Neural progenitor cell (in vitro differentiated cells): ENCODE measurements around the gene PFKFB4. TPM values are rescaled to one million over a fixed set of nuclear protein-coding genes. Genes with fewer than 3 reads are reported as not detected.

ENCODE experiments used
- DNase-seq: peaks from one replicate; pipeline ENCODE4 v3.0.0-alpha.2; 2016; ENCODE audit warnings: low spot score
- H2AFZ ChIP-seq: fragments of 200-600 bp; sonication (generic); replicated peaks from 2 replicates; pipeline ENCODE4 v1.6.1; 2016; ENCODE audit warnings: antibody characterized with exemption
- H3F3A ChIP-seq: fragments of 200-600 bp; sonication (generic); 2 replicates; pipeline ENCODE4 v1.6.1; 2016; ENCODE audit warnings: antibody characterized with exemption, low read depth
- H3K27ac ChIP-seq: fragments of 200-600 bp; sonication (generic); 2 replicates; pipeline ENCODE4 v1.5.1; 2016; ENCODE audit warnings: mild to moderate bottlenecking
- H3K27me3 ChIP-seq: fragments of 200-600 bp; sonication (generic); 2 replicates; pipeline ENCODE4 v1.6.1; 2016; ENCODE audit warnings: mild to moderate bottlenecking, moderate library complexity
- H3K36me3 ChIP-seq: fragments of 200-600 bp; sonication (generic); 2 replicates; pipeline ENCODE4 v1.5.1; 2016
- H3K4me1 ChIP-seq: fragments of 200-600 bp; sonication (generic); 2 replicates; pipeline ENCODE4 v1.6.1; 2016; ENCODE audit warnings: mixed run types
- H3K4me2 ChIP-seq: fragments of 200-600 bp; sonication (generic); 2 replicates; pipeline ENCODE4 v1.6.1; 2016
- H3K4me3 ChIP-seq: fragments of 200-600 bp; sonication (generic); 2 replicates; pipeline ENCODE4 v1.5.1; 2016
- H3K79me2 ChIP-seq: fragments of 200-600 bp; sonication (generic); 2 replicates; pipeline ENCODE4 v1.6.1; 2016; ENCODE audit warnings: low read depth
- H3K9ac ChIP-seq: fragments of 200-600 bp; sonication (generic); 2 replicates; pipeline ENCODE4 v1.6.1; 2016
- H3K9me3 ChIP-seq: fragments of 200-600 bp; sonication (generic); 2 replicates; pipeline ENCODE4 v1.5.1; 2016; ENCODE audit warnings: low read depth
- H4K20me1 ChIP-seq: fragments of 200-600 bp; sonication (generic); 2 replicates; pipeline ENCODE4 v1.6.1; 2016; ENCODE audit warnings: low read depth
- H3K27ac Mint-ChIP-seq: 3 replicates; pipeline ENCODE4 v1.8.0; 2021; ENCODE audit warnings: mixed read lengths
- H3K27me3 Mint-ChIP-seq: 2 replicates; pipeline ENCODE4 v1.8.0; 2022; ENCODE audit warnings: low read depth, mild to moderate bottlenecking, inconsistent platforms, moderate library complexity, mixed read lengths; ENCODE audit not compliant: insufficient read depth
- H3K36me3 Mint-ChIP-seq: 3 replicates; pipeline ENCODE4 v1.8.0; 2021; ENCODE audit warnings: mixed read lengths
- H3K4me1 Mint-ChIP-seq: 3 replicates; pipeline ENCODE4 v1.8.0; 2021; ENCODE audit warnings: mixed read lengths
- H3K4me3 Mint-ChIP-seq: 3 replicates; pipeline ENCODE4 v1.8.0; 2021; ENCODE audit warnings: mild to moderate bottlenecking, moderate library complexity, mixed read lengths
- H3K9me3 Mint-ChIP-seq: 3 replicates; pipeline ENCODE4 v1.8.0; 2020; ENCODE audit warnings: mixed read lengths
- CTCF ChIP-seq: fragments of 200-600 bp; sonication (generic); IDR thresholded peaks from 2 replicates; pipeline ENCODE4 v1.5.1; 2017; ENCODE audit warnings: antibody characterized with exemption, mild to moderate bottlenecking
- EZH2 ChIP-seq: fragments of 200-600 bp; sonication (generic); IDR thresholded peaks from 2 replicates; pipeline ENCODE4 v1.6.1; 2017; ENCODE audit warnings: antibody characterized with exemption, mild to moderate bottlenecking, moderate library complexity
- EZH2phosphoT487 ChIP-seq: fragments of 200-600 bp; sonication (generic); IDR thresholded peaks from 2 replicates; pipeline ENCODE4 v1.6.1; 2017; ENCODE audit warnings: antibody characterized with exemption
- total RNA-seq: library from RNA; depleted of rRNA; stranded (reverse); fragments of >200 nt; gene quantifications from 2 replicates; pipeline ENCODE4 v1.2.3, GENCODE V29; 2015; ENCODE audit warnings: low replicate concordance

Gene PFKFB4
- total RNA-seq, 1 donor from 2014 or later = 59.5 TPM

DNA sequence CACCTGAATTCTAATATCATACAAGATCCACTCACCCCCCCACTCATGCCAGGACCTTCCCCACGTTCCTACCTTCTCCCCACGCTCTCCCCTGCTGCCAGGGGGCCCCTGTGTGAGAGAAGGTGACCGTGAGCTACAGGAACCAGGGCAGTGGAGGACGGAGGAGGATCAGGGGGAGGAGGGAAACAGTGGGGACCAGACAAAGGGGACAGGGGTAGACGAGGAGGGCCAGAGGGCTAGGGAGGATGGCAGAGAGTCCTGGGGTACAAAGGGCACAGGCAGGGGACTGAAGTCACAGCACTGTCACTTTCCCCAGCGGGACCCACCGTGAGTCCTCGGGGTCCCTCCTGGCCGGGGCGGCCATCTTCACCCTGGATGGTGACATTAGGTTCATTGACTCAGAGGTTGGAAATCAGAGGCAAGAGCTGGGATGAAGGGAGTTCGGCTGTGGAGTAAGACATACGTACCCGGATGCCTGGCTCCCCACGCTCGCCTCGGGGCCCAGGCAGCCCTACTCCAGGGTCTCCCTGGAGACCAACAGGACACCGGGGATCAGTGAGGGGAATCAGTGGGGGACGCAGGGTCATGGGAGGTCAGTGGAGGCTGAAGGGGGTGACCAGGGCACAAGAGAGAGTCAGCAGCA, 13.3 kb upstream of the PFKFB4 start:
- Histone ChIP-seq H3K27me3 (no peaks in the 10 kb centered on the region), H3K79me2 (no peaks in the 10 kb centered on the region), H3K27ac (no peak overlapping the region), H3F3A (no peaks in the 10 kb centered on the region), H3K9ac (no peak overlapping the region), H3K9me3 (no peaks in the 10 kb centered on the region), H3K36me3 (no peaks in the 10 kb centered on the region), H3K4me2 (no peak overlapping the region), H2AFZ (no peak overlapping the region), H3K4me3 (no peak overlapping the region), H3K4me1 (no peaks in the 10 kb centered on the region), H4K20me1 (no peaks in the 10 kb centered on the region)
- no peak for DNase-seq
- peaks cover 9% of the 10 kb centered on the region for H3K36me3 Mint-ChIP-seq
- no peak overlapping the region for H3K27ac Mint-ChIP-seq
- H3K9me3 Mint-ChIP-seq = no peaks in the 10 kb centered on the region
- H3K4me1 Mint-ChIP-seq = no peaks in the 10 kb centered on the region
- peaks cover 5% of the 10 kb centered on the region for H3K27me3 Mint-ChIP-seq
- TF ChIP-seq EZH2phosphoT487 = no peak
- no peak for TF ChIP-seq EZH2
- no peak for TF ChIP-seq CTCF
- no peak overlapping the region for H3K4me3 Mint-ChIP-seq

- no peaks in the 10 kb centered on the region for H4K20me1 ChIP-seq
- H3K4me3 ChIP-seq = no peak overlapping the region
- no peak for DNase-seq
- Mint-ChIP-seq H3K9me3 (no peaks in the 10 kb centered on the region), H3K27ac (no peak overlapping the region), H3K27me3 (peaks cover 6% of the 10 kb centered on the region), H3K4me3 (no peak overlapping the region), H3K4me1 (no peaks in the 10 kb centered on the region), H3K36me3 (peaks cover 9% of the 10 kb centered on the region)
- H3K4me1 ChIP-seq = no peaks in the 10 kb centered on the region
- H3K4me2 ChIP-seq = no peak overlapping the region
- no peaks in the 10 kb centered on the region for H3K79me2 ChIP-seq
- H3K27me3 ChIP-seq = no peaks in the 10 kb centered on the region
- H3K36me3 ChIP-seq = no peaks in the 10 kb centered on the region
- no peaks in the 10 kb centered on the region for H3F3A ChIP-seq
- H2AFZ ChIP-seq = no peak overlapping the region
- H3K9me3 ChIP-seq = no peaks in the 10 kb centered on the region
- TF ChIP-seq EZH2 (no peak), CTCF (no peak), EZH2phosphoT487 (no peak)
- no peak overlapping the region for H3K27ac ChIP-seq
- H3K9ac ChIP-seq = no peak overlapping the region
These were observed 12.8 kb upstream of the PFKFB4 start for GRCh38 chr3:48569400-48569799.

- Histone ChIP-seq H3K9ac (no peak overlapping the region), H3K36me3 (no peaks in the 10 kb centered on the region), H2AFZ (no peak overlapping the region), H3K4me2 (no peak overlapping the region), H3K27ac (no peak overlapping the region), H3K9me3 (no peaks in the 10 kb centered on the region), H3K4me3 (no peak overlapping the region), H3K4me1 (peaks cover 6% of the 10 kb centered on the region), H3K27me3 (no peaks in the 10 kb centered on the region), H4K20me1 (no peaks in the 10 kb centered on the region), H3K79me2 (no peaks in the 10 kb centered on the region), H3F3A (peaks cover 3% of the 10 kb centered on the region)
- Mint-ChIP-seq H3K4me1 (peaks cover 8% of the 10 kb centered on the region), H3K4me3 (no peak overlapping the region), H3K27ac (no peak overlapping the region), H3K9me3 (no peaks in the 10 kb centered on the region), H3K27me3 (peaks cover 6% of the 10 kb centered on the region), H3K36me3 (peaks cover 7% of the 10 kb centered on the region)
- DNase-seq = no peak
- no peak for TF ChIP-seq EZH2
These were observed 11.9 kb upstream of the PFKFB4 start for GRCh38 chr3:48568476-48568875.

DNA sequence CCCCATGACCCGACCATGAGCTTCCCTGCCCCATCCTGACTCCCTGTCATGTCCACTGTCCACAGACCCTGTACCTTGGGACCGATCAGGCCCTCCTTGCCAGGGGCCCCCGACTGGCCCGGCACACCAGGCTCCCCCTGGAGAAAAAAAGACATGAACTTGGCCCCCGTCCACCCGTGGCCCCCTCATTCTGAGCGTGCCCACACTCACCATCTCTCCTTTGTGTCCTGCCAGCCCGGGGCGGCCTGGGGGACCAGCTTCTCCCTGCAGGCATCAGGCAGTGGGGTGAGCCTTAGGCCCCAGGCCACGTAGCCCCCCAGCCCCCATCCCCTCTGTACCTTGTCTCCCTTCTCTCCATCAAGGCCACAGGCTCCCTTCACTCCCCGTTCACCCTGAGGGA, 10.9 kb upstream of the PFKFB4 start:
- Histone ChIP-seq H4K20me1 (no peaks in the 10 kb centered on the region), H3K79me2 (no peaks in the 10 kb centered on the region), H3K4me3 (no peak overlapping the region), H3K9ac (no peak overlapping the region), H3K4me2 (no peak overlapping the region), H3F3A (peaks cover 8% of the 10 kb centered on the region), H3K36me3 (no peaks in the 10 kb centered on the region), H3K27ac (no peak overlapping the region), H2AFZ (no peak overlapping the region), H3K9me3 (no peaks in the 10 kb centered on the region), H3K27me3 (no peaks in the 10 kb centered on the region), H3K4me1 (peaks cover 15% of the 10 kb centered on the region)
- Mint-ChIP-seq H3K4me1 (peaks cover 14% of the 10 kb centered on the region), H3K27me3 (peaks cover 5% of the 10 kb centered on the region), H3K9me3 (no peaks in the 10 kb centered on the region), H3K36me3 (peaks cover 7% of the 10 kb centered on the region), H3K4me3 (no peak overlapping the region), H3K27ac (peak overlapping the region; percentile 55)
- no peak for DNase-seq
- TF ChIP-seq EZH2 (no peak), EZH2phosphoT487 (no peak), CTCF (no peak)
